B cell (primary cell): ENCODE results near the gene ARIH2. TPM values are rescaled to one million over a fixed set of nuclear protein-coding genes. Genes with fewer than 3 reads are reported as not detected.

Experiments
- ATAC-seq: fragments of 200-7000 bp; cut with Tn5 transposase; one replicate; pipeline ENCODE4 v1.10.0; 2021; ENCODE audit warnings: low read depth, mild to moderate bottlenecking, moderate number of reproducible peaks, moderate library complexity
- CTCF ChIA-PET: fragments of 350-600 bp; sonication (Branson Sonifier 250); formaldehyde crosslinking; loops from one replicate; lab custom pipeline; 2021; ENCODE audit warnings: antibody characterized with exemption, inconsistent platforms; lab: Charles Lee
- POLR2A ChIA-PET: fragments of 350-600 bp; sonication (Branson Sonifier 250); formaldehyde crosslinking; loops from one replicate; lab custom pipeline; 2021; ENCODE audit warnings: antibody characterized with exemption; lab: Charles Lee
- DNase-seq: peaks from one replicate; pipeline ENCODE4 v3.0.0; 2013
- H2AFZ ChIP-seq: 2 replicates; pipeline ENCODE4 v1.6.1; 2012; ENCODE audit warnings: mild to moderate bottlenecking, low read depth, low read length; ENCODE audit not compliant: insufficient read depth, poor library complexity, severe bottlenecking
- H3K27ac ChIP-seq, 2 donors: 1 replicate in 1 of 2; 2 replicates in 1 of 2; pipeline ENCODE4 v1.5.1; 2012 to 2013; ENCODE audit warnings: low read length in 2 of 2, mild to moderate bottlenecking in 2 of 2, moderate library complexity in 1 of 2
- H3K27me3 ChIP-seq, 4 experiments: fragments of 200-600 bp in 1 of 4; sonication (generic) in 1 of 4; replicated peaks in 1 of 4; 1 replicate in 2 of 4; 2 replicates in 2 of 4; pipeline versions ENCODE4 v1.6.1 to v1.7.0; 2013 to 2016; ENCODE audit warnings: low read length in 3 of 4, mild to moderate bottlenecking in 2 of 4, mixed read lengths in 1 of 4, moderate library complexity in 1 of 4; ENCODE audit not compliant: insufficient read depth in 4 of 4, control insufficient read depth in 3 of 4; ENCODE audit errors: control extremely low read depth in 1 of 4
- H3K36me3 ChIP-seq, 2 experiments: replicated peaks in 1 of 2; 1 replicate in 1 of 2; 2 replicates in 1 of 2; pipeline versions ENCODE4 v1.6.1 to v1.7.1; 2013; ENCODE audit warnings: low read length in 1 of 2; ENCODE audit not compliant: insufficient read depth in 2 of 2, control insufficient read depth in 1 of 2; ENCODE audit errors: control extremely low read depth in 1 of 2, extremely low read depth in 1 of 2
- H3K4me1 ChIP-seq, 2 donors: fragments of 200-600 bp in 1 of 2; sonication (generic) in 1 of 2; 1 replicate in 1 of 2; 2 replicates in 1 of 2; pipeline versions ENCODE4 v1.5.1 to v1.6.1; 2013 to 2017; ENCODE audit warnings: low read length in 2 of 2; ENCODE audit not compliant: control insufficient read depth in 2 of 2, insufficient read depth in 2 of 2
- H3K4me2 ChIP-seq: replicated peaks from 2 replicates; pipeline ENCODE3; 2012; ENCODE audit warnings: mild to moderate bottlenecking, low read depth, low read length; ENCODE audit not compliant: poor library complexity, severe bottlenecking
- H3K4me3 ChIP-seq, 5 experiments: fragments of 200-600 bp in 1 of 5; sonication (generic) in 1 of 5; 1 replicate in 3 of 5; 2 replicates in 2 of 5; pipeline versions ENCODE4 v1.5.1 to v1.7.0; 2011 to 2016; ENCODE audit warnings: low read length in 4 of 5, mild to moderate bottlenecking in 4 of 5, low read depth in 2 of 5, control low read depth in 1 of 5, moderate library complexity in 1 of 5; ENCODE audit not compliant: insufficient read depth in 1 of 5; ENCODE audit errors: control extremely low read depth in 1 of 5, extremely low read depth in 1 of 5
- H3K79me2 ChIP-seq: fragments of 200-600 bp; sonication (generic); one replicate; pipeline ENCODE4 v1.6.0; 2016; ENCODE audit warnings: low read length; ENCODE audit not compliant: control insufficient read depth, insufficient read depth
- H3K9ac ChIP-seq: fragments of 200-600 bp; sonication (generic); 2 replicates; pipeline ENCODE4 v1.6.1; 2017; ENCODE audit warnings: mild to moderate bottlenecking, low read length, moderate library complexity
- H3K9me3 ChIP-seq, 3 donors: one replicate each; pipeline versions ENCODE4 v1.6.1 to v1.7.1; 2013; ENCODE audit warnings: low read length in 2 of 3; ENCODE audit not compliant: control insufficient read depth in 2 of 3, insufficient read depth in 1 of 3; ENCODE audit errors: control extremely low read depth in 1 of 3
- H4K20me1 ChIP-seq: 2 replicates; pipeline ENCODE4 v1.6.0; 2012; ENCODE audit warnings: mild to moderate bottlenecking, low read length; ENCODE audit not compliant: insufficient read depth, control insufficient read depth, poor library complexity, severe bottlenecking
- H3K27ac Mint-ChIP-seq: one replicate; pipeline ENCODE4 v1.8.0; 2021; ENCODE audit warnings: mixed read lengths
- H3K27me3 Mint-ChIP-seq: one replicate; pipeline ENCODE4 v1.8.0; 2021; ENCODE audit warnings: mixed read lengths
- H3K4me1 Mint-ChIP-seq: one replicate; pipeline ENCODE4 v1.8.0; 2021; ENCODE audit warnings: mixed read lengths
- H3K4me3 Mint-ChIP-seq: one replicate; pipeline ENCODE4 v1.8.0; 2021; ENCODE audit warnings: mixed read lengths
- H3K9me3 Mint-ChIP-seq: one replicate; pipeline ENCODE4 v1.8.0; 2022; ENCODE audit warnings: mixed read lengths; ENCODE audit not compliant: insufficient read depth
- CTCF ChIP-seq: fragments of 200-600 bp; IDR thresholded peaks from one replicate; pipeline ENCODE4 v1.8.0; 2022; ENCODE audit warnings: antibody characterized with exemption, mild to moderate bottlenecking
- EZH2 ChIP-seq: IDR thresholded peaks from 2 replicates; pipeline ENCODE4 v1.6.1; 2012; ENCODE audit warnings: borderline replicate concordance, low read depth, mild to moderate bottlenecking, moderate library complexity, low read length; ENCODE audit not compliant: insufficient read depth, poor library complexity, severe bottlenecking
- WGBS: methylation state at CpG from one replicate; pipeline ENCODE4 v1.1.5; 2013; ENCODE audit warnings: missing lambda C conversion rate; ENCODE audit not compliant: insufficient coverage; 5-methylcytosine and 5-hydroxymethylcytosine counted together
- intact Hi-C: fragments of 100-400 bp; cut with micrococcal nuclease; formaldehyde crosslinking; loops from one replicate; pipeline ENCODE4 v1.10.0; 2022
- polyA plus RNA-seq: library from polyadenylated mRNA; depleted of rRNA; stranded (reverse); fragments of >200 nt; gene quantifications from 2 replicates; pipeline ENCODE4 v1.2.3, GENCODE V29; 2012
- total RNA-seq, 2 donors: library from RNA; stranded (reverse); fragments of 120-200 nt in 1 of 2; gene quantifications; 1 replicate in 1 of 2; 2 replicates in 1 of 2; pipeline versions ENCODE4 v1.2.3 to v1.2.4, GENCODE V29; 2013 to 2022

ARIH2 gene
- total and polyA plus RNA-seq, 2 donors (not counting 1 experiment from before 2014, with no cell fraction given) = 114 to 148 TPM

- intact Hi-C loops = no loop called here
- Mint-ChIP-seq H3K4me3 (no peak overlapping the region), H3K9me3 (no peaks in the 10 kb centered on the region), H3K4me1 (no peaks in the 10 kb centered on the region), H3K27me3 (no peaks in the 10 kb centered on the region), H3K27ac (no peak overlapping the region)
- DNase-seq (no peak), ATAC-seq (no peak)
- H4K20me1 ChIP-seq = no peaks in the 10 kb centered on the region
- no peak overlapping the region for H3K27ac ChIP-seq
- H3K79me2 ChIP-seq = no peaks in the 10 kb centered on the region
- ChIA-PET POLR2A (no interaction called here), CTCF (no interaction called here)
- H3K4me3 ChIP-seq = no peak overlapping the region
- TF ChIP-seq EZH2 (no peak), CTCF (no peak)
- H3K9me3 ChIP-seq = no peaks in the 10 kb centered on the region
- H2AFZ ChIP-seq = no peak overlapping the region
- H3K27me3 ChIP-seq = no peaks in the 10 kb centered on the region
- WGBS = 100% methylated on average over 7 of the region's 7 CpGs
- H3K4me1 ChIP-seq = no peaks in the 10 kb centered on the region
- H3K4me2 ChIP-seq = no peak overlapping the region
- H3K9ac ChIP-seq = no peak overlapping the region
- peaks cover 22 to 56% of the 10 kb centered on the region in 2 experiments for H3K36me3 ChIP-seq
Measured at GRCh38 chr3:48966876-48967361, 48.3 kb downstream of the ARIH2 start.

GRCh38 chr3:48970586-48970985 is 51.9 kb downstream of the ARIH2 start:
- Histone ChIP-seq H2AFZ (no peak overlapping the region), H3K9ac (no peak overlapping the region), H3K36me3 (peaks cover 18 to 80% of the 10 kb centered on the region in 2 experiments), H4K20me1 (no peaks in the 10 kb centered on the region), H3K9me3 (no peaks in the 10 kb centered on the region), H3K4me2 (no peak overlapping the region), H3K4me3 (no peak overlapping the region), H3K27me3 (no peaks in the 10 kb centered on the region), H3K79me2 (no peaks in the 10 kb centered on the region), H3K27ac (no peak overlapping the region), H3K4me1 (no peaks in the 10 kb centered on the region)
- Mint-ChIP-seq H3K4me1 (no peaks in the 10 kb centered on the region), H3K27ac (no peak overlapping the region), H3K4me3 (no peak overlapping the region), H3K27me3 (no peaks in the 10 kb centered on the region), H3K9me3 (no peaks in the 10 kb centered on the region)
- ChIA-PET CTCF (interaction anchor here (1.1 to 1.6 kb wide), 2 partner anchors 10 to 18 kb away, joined by 3 to 10 read pairs; no protein-coding TSS in a partner anchor), POLR2A (no interaction called here)
- DNase-seq (no peak), ATAC-seq (no peak)
- 100% methylated on average over 1 of the region's 6 CpGs for whole genome bisulfite sequencing
- intact Hi-C loops = no loop called here
- TF ChIP-seq EZH2 = no peak
- no peak for TF ChIP-seq CTCF
